Measurements from ENCODE around the gene TRIM73.
"Not testable (repeated sequence)": the region's sequence is repeated elsewhere in the genome, so short reads cannot be mapped to it uniquely, and the experiment has no call there.

- TF ChIP-seq POLR2A, CTCF (IDR thresholded peaks at IDR 0.05): not testable (repeated sequence)
These were observed 3.6 kb downstream of the TRIM73 start for GRCh38 chr7:75398771-75399700.
